Parathyroid adenoma (tissue), 2 donors: ENCODE data around the gene EXOC4.

Source experiments
- H2AFZ ChIP-seq: fragments of 300-600 bp; sonication (generic); one replicate; pipeline ENCODE4 v1.7.0; 2017; ENCODE audit warnings: antibody characterized with exemption, mild to moderate bottlenecking
- H3K27ac ChIP-seq: fragments of 300-600 bp; sonication (generic); one replicate; pipeline ENCODE4 v1.7.0; 2017
- H3K27me3 ChIP-seq: fragments of 300-600 bp; sonication (generic); one replicate; pipeline ENCODE4 v1.7.0; 2017; ENCODE audit warnings: low read length; ENCODE audit not compliant: control insufficient read depth, insufficient read depth
- H3K36me3 ChIP-seq: fragments of 300-600 bp; sonication (generic); one replicate; pipeline ENCODE4 v1.7.0; 2017; ENCODE audit warnings: low read length; ENCODE audit not compliant: control insufficient read depth, insufficient read depth
- H3K4me1 ChIP-seq: fragments of 300-600 bp; sonication (generic); one replicate; pipeline ENCODE4 v1.7.0; 2017; ENCODE audit warnings: control low read depth
- H3K4me2 ChIP-seq: fragments of 300-600 bp; sonication (generic); one replicate; pipeline ENCODE4 v1.7.0; 2017; ENCODE audit warnings: low read length
- H3K4me3 ChIP-seq: fragments of 300-600 bp; sonication (generic); one replicate; pipeline ENCODE4 v1.7.0; 2017; ENCODE audit warnings: low read depth, low read length
- H3K79me2 ChIP-seq: fragments of 300-600 bp; sonication (generic); one replicate; pipeline ENCODE4 v1.7.0; 2017; ENCODE audit warnings: control low read depth
- H3K9ac ChIP-seq: fragments of 300-600 bp; sonication (generic); one replicate; pipeline ENCODE4 v1.7.0; 2017; ENCODE audit warnings: mild to moderate bottlenecking
- H3K9me3 ChIP-seq: fragments of 300-600 bp; sonication (generic); one replicate; pipeline ENCODE4 v1.7.0; 2017; ENCODE audit warnings: low read length; ENCODE audit not compliant: control insufficient read depth
- TF ChIP-seq, protein P1 (sequence below): fragments of 300-600 bp; sonication (generic); IDR thresholded peaks from one replicate; pipeline ENCODE4 v1.7.0; 2017; ENCODE audit warnings: antibody characterized with exemption, mild to moderate bottlenecking
- donor health status: primary hyperparathyroidism.

The EXOC4 gene

DNA sequence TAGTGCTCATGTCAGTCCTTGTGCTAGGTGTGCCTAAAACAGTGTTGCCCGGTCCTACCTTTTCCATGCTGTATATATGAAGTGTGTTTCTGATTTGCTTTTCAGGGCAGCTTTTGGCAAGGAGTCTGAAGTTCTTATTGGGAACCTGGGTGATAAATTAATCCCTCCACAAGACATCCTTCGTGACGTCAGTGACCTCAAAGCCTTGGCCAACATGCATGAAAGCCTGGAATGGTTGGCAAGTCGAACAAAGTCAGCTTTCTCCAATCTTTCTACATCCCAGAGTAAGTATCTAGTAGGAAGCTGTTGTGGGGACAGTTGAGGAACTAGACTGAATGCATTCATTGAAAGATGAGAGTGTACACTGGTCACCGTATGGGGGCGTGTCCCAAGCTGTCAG, 684.9 kb downstream of the EXOC4 start:
- TF ChIP-seq, protein P1, sequence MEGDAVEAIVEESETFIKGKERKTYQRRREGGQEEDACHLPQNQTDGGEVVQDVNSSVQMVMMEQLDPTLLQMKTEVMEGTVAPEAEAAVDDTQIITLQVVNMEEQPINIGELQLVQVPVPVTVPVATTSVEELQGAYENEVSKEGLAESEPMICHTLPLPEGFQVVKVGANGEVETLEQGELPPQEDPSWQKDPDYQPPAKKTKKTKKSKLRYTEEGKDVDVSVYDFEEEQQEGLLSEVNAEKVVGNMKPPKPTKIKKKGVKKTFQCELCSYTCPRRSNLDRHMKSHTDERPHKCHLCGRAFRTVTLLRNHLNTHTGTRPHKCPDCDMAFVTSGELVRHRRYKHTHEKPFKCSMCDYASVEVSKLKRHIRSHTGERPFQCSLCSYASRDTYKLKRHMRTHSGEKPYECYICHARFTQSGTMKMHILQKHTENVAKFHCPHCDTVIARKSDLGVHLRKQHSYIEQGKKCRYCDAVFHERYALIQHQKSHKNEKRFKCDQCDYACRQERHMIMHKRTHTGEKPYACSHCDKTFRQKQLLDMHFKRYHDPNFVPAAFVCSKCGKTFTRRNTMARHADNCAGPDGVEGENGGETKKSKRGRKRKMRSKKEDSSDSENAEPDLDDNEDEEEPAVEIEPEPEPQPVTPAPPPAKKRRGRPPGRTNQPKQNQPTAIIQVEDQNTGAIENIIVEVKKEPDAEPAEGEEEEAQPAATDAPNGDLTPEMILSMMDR: no peak
- Histone ChIP-seq H3K27me3 (no peaks in the 10 kb centered on the region), H3K4me3 (no peak overlapping the region), H2AFZ (no peak overlapping the region), H3K9ac (no peak overlapping the region), H3K4me2 (no peak overlapping the region), H3K9me3 (no peaks in the 10 kb centered on the region), H3K4me1 (no peaks in the 10 kb centered on the region), H3K36me3 (no peaks in the 10 kb centered on the region), H3K79me2 (no peaks in the 10 kb centered on the region), H3K27ac (no peak overlapping the region)

DNA sequence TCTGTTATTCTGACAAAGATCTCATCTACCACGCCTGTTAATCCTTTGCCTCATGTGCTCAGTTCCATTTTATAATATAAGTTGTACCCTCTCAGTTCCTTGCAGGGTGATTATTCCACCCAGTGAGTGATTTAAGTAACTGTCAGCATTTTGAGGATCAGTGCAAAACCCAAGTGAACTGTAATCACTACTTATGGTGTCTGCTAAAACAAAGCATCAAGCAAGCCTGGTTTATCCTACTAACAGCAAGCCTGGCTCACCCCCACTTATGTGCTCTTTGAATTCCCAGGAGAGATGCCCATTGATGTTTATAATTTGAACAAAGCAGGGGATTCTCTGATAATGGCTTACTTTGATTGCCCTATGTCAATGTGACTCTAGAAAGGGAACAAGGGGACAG, 687.5 kb downstream of the EXOC4 start:
- no peak overlapping the region for H3K4me3 ChIP-seq
- no peak overlapping the region for H3K27ac ChIP-seq
- no peaks in the 10 kb centered on the region for H3K4me1 ChIP-seq
- no peaks in the 10 kb centered on the region for H3K9me3 ChIP-seq
- no peak overlapping the region for H3K4me2 ChIP-seq
- no peaks in the 10 kb centered on the region for H3K79me2 ChIP-seq
- H3K36me3 ChIP-seq: no peaks in the 10 kb centered on the region
- no peak overlapping the region for H3K9ac ChIP-seq
- H3K27me3 ChIP-seq: no peaks in the 10 kb centered on the region
- TF ChIP-seq, protein P1: no peak
- no peak overlapping the region for H2AFZ ChIP-seq

DNA sequence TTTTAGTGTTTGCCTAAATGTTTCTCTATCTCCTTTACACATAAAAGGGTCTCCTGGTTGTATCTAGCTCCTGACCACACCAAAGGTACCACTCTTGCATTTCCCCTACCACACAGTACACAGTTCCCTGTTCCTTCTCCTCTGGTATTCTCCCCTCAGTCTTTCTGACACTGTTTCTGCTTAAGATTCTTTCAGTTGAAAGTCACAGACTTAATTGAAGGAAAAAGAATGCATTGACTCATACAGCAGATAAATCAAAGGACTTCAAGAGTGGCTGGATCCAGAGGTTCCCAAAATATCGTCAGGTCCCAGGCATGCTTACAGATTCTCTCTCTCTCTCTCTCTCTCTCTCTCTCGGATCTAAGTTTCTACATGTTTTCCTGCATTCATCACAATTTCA, 688.6 kb downstream of the EXOC4 start:
- TF ChIP-seq, protein P1: no peak
- no peak overlapping the region for H2AFZ ChIP-seq
- H3K79me2 ChIP-seq: no peaks in the 10 kb centered on the region
- no peak overlapping the region for H3K27ac ChIP-seq
- H3K36me3 ChIP-seq: no peaks in the 10 kb centered on the region
- H3K9me3 ChIP-seq: no peaks in the 10 kb centered on the region
- H3K27me3 ChIP-seq: no peaks in the 10 kb centered on the region
- H3K4me1 ChIP-seq: no peaks in the 10 kb centered on the region
- no peak overlapping the region for H3K9ac ChIP-seq
- no peak overlapping the region for H3K4me2 ChIP-seq
- H3K4me3 ChIP-seq: no peak overlapping the region

DNA sequence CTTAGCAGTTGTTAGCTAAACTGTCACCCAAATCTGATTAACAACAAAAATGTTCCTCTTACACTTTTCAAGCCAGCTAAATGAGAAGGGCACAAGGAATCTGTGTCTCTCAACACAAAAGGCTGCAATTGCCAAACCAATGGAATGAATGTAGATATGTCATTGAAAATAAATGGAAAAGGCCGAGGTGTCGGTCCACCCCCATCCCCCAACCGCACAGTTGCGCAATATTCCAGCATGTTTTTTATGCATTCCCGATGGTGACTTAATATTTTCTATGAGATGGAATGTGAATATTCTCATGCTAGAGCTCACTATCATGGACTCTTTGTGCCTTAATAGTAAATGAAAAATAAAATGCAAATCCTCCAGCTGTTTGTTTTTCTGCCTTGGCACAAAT, 692.6 kb downstream of the EXOC4 start:
- no peak overlapping the region for H3K4me3 ChIP-seq
- TF ChIP-seq, protein P1: no peak
- H3K79me2 ChIP-seq: no peaks in the 10 kb centered on the region
- no peaks in the 10 kb centered on the region for H3K9me3 ChIP-seq
- no peak overlapping the region for H2AFZ ChIP-seq
- no peaks in the 10 kb centered on the region for H3K36me3 ChIP-seq
- H3K4me1 ChIP-seq: no peaks in the 10 kb centered on the region
- no peak overlapping the region for H3K27ac ChIP-seq
- H3K9ac ChIP-seq: no peak overlapping the region
- H3K27me3 ChIP-seq: no peaks in the 10 kb centered on the region
- no peak overlapping the region for H3K4me2 ChIP-seq

DNA sequence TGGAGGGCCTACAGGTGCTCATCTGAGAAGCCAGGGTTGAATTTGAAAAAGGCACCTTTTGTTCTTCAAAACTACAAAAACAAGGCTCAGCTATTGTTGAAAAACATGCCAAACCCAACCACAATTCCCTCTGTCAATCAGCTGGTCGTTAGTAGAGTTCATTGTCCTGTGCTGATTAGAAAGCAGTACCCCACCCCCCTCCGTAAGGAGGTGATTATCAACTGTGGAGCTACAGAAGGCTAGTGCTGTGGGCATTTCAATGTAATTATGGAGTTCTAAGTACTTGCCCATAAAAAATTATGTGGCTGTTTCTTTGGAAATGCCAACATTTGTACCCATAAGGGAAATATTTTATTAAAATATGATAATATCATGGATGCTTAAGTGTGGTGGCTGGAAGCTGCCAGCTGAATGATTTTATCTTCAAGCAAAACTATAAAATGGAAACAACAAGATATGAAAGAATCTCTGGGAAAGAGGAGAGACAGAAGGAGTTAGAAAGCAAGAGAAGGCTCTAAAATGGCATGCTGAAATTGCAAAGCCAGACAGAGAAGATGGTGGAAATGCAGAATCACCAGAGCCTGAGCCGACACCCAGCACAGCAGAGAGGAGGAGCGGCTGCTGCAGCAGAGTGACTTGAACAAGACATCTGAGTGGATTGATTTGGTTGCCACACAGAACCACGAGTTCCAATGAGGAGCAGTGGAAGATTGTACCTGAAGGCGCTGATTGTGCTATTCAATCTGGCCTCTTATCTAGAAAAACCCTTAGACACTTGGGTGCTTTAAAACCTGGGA, 694.8 kb downstream of the EXOC4 start:
- Histone ChIP-seq H2AFZ (no peak overlapping the region), H3K4me3 (no peak overlapping the region), H3K9ac (no peak overlapping the region)

More for the DNA sequence above, 694.8 kb downstream of the EXOC4 start:
- TF ChIP-seq, protein P1: no peak
- no peaks in the 10 kb centered on the region for H3K27me3 ChIP-seq
- no peak overlapping the region for H3K4me2 ChIP-seq
- no peaks in the 10 kb centered on the region for H3K79me2 ChIP-seq
- no peaks in the 10 kb centered on the region for H3K9me3 ChIP-seq
- H3K36me3 ChIP-seq: no peaks in the 10 kb centered on the region
- H3K4me1 ChIP-seq: no peaks in the 10 kb centered on the region
- no peak overlapping the region for H3K27ac ChIP-seq
